HG03025 (cell line): ENCODE results near the gene DRP2.
"Not testable (repeated sequence)": the region's sequence is repeated elsewhere in the genome, so short reads cannot be mapped to it uniquely, and the experiment has no call there.

Experiments used
- ATAC-seq: cut with Tn5 transposase; IDR thresholded peaks from one replicate; pipeline ENCODE4 v1.9.1; 2021; ENCODE audit warnings: mild to moderate bottlenecking, moderate library complexity; ENCODE audit not compliant: unreplicated experiment, low FRiP score

DRP2 gene

DNA sequence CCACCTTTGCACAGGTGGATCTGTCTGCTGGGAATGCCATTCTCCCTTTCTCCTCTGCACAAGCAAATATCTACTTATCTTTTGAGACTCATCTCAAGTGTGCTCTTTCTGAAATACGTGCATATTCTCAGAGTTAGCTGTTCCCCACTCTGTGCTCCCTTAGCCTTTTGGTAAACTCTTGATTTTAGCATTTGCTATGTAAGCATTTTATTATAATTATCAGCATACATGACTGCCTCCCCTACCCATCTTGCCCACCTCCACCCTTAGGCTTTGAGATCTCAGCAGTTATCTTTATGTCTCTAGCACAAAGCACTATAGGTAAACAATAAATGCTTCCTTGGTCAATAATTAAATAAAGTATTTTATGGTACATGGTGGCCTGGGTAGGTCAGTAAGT, 11.5 kb downstream of the DRP2 start:
- ATAC-seq: no peak

GRCh38 chrX:101232316-101232715, 12.7 kb downstream of the DRP2 start:
- ATAC-seq: no peak

- no peak for ATAC-seq
These were observed 17.5 kb downstream of the DRP2 start for GRCh38 chrX:101237041-101237440.

DNA sequence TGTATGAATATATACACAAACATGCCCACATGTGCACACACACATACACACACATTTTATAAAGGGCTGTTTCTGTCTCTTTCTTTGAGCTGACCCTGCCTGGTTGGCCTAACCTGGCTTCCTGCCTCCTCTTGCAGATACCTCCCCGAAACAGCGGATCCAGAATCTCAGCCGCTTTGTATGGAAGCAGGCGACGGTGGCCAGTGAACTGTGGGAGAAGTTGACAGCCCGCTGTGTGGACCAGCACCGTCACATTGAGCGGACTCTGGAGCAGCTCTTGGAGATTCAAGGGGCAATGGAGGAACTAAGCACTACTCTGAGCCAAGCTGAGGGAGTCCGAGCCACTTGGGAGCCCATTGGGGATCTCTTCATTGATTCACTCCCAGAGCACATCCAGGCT, 21.9 kb downstream of the DRP2 start:
- no peak for ATAC-seq

GRCh38 chrX:101252634-101253033, 33.0 kb downstream of the DRP2 start:
- no peak for ATAC-seq

DNA sequence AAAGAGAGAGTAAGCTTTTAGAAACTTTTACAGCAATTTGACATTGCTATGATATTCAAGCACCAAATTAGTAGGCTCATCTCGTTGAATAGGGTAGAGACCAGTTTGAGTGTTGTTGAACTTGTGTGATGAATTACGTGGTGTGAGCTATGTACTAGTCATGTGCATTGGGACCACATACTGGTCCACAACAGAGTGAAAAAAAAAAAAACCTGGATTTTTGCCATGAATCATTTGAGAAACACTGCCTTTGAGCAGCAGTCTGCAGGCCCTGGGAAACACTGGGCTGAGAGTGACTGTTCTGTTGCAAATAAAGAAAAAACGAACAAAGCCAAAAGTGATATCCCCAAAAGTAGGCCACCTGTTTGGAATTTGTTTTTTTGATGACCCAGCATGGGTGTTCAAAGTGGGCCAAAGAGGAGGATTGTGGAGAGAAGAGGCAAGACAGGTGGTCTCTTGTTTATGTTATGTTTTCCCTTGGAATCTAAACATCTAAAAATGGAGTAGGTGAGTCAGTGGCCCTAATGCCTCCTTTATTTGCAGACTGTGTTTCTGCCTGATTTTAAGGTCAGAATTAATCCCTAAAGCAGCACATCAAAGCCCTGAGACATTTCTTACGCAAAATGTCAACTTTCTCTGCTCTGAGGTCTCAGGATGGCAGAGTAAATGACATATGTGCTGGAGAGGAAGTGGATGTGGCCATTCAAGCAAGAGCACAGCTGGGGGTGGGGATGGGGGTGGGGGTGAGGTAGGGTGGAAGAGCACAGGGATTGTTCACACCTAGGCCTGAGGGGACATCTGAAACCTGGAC, 38.1 kb downstream of the DRP2 start:
- no peak for ATAC-seq

- ATAC-seq: no peak
These were observed 38.6 kb downstream of the DRP2 start for GRCh38 chrX:101258259-101258581.

GRCh38 chrX:101260435-101260834, 40.8 kb downstream of the DRP2 start:
- ATAC-seq: no peak

- no peak for ATAC-seq
These were observed 43.0 kb downstream of the DRP2 start for GRCh38 chrX:101262590-101262989.

DNA sequence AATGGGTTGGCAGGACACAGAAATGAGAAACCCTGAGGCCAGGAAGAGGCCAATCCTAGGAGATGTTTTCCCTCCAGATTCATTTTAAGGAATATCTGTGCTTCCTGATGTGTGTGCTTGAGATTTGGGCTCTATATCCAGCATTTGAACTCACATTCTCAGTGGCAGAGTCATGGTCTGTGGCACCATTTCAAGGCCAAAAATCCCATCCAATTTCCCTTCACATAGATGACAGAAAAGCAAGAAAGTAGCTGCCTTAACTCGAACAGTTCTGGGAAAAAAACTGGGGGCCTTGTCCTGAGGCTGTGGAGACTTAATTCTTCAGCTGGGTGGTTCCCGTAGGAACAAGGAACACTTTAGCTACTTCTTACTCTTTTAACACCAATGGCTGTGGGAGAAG, 44.2 kb downstream of the DRP2 start:
- ATAC-seq: no peak

- ATAC-seq: no peak
These were observed 46.4 kb downstream of the DRP2 start for GRCh38 chrX:101265869-101266428.

GRCh38 chrX:101274198-101274597, 54.6 kb downstream of the DRP2 start:
- no peak for ATAC-seq

- no peak for ATAC-seq
These were observed 56.7 kb downstream of the DRP2 start for GRCh38 chrX:101276238-101276637.

DNA sequence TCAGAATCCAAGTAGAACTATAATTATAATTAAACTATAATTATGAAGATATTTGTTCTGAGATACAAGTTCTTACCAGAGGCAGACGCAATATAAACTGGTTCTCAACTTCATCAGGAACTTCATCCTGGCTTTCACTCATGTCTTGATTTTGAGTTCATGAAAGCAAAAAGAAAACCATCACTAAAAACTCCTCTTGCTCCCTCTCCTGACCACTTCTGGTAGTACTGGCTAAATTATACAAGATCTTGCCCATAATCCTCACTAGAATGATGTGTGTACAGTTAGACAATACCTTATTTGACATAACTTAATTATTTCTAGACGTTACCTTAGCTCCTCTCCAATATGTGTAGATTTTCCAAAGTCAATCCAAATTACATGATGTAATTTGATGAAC, 67.8 kb downstream of the DRP2 start:
- ATAC-seq: no peak

DNA sequence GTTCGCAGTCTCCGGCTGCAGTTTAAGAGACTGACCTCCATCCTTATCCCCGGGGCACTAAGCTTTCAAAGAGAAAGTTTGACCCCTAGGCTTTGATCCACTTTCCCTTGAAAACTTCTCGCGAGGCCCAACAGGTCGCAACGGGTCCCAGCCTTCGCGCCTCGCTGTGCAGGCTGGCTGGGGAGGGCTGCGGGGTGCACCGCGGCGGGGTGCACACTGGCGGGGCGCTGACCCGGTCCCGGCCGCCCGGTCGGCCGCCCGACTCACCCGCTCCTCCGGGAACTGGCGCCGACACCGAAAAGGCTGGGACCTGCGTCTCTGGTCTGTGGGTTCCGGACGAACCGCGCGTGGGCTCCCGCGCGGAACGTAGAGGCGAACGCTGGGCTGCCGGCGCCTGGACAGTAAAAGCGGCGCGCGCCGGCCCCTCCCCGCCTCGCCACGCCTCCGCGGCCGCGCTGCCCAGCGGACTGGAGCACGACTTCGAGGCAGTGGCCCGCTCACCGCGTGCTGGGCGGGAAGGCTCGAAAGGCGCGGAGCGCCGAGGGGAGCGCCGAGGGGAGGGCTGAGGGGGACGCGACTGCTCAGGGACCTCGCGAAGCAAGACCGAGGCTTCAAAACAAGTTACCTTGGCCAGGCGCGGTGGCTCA, 71.5 kb downstream of the DRP2 start, which contains the start of gene TAF7L:
Gene TAF7L, minus strand, starts transcription at position 378 of the 647 bp plus-strand sequence. CDS start 3,791 bp downstream, outside the sequence.
- no peak for ATAC-seq

DNA sequence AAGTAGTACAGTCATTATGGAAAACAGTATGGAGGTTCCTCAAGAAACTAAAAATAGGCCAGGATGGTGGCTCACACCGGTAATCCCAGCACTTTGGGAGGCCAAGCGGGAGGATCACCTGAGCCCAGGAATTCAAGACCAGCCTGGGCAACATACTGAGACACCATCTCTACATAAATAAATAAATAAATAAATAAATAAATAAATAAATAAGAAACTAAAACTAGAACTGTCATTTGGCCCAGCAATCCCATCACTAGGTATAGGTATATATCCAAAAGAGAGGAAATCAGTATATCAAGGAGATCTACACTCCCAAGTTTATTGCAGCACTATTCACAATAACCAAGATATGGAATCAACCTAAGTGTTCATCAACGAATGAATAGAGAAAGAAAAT, 76.0 kb downstream of the DRP2 start:
- not testable (repeated sequence) for ATAC-seq

- ATAC-seq: no peak
These were observed 84.2 kb downstream of the DRP2 start for GRCh38 chrX:101303790-101304189.
